ENCODE data around the gene PGRMC2.
A peak's percentile ranks its signal among the peaks of the same experiment; 100 is the strongest.

The PGRMC2 gene, protein sequence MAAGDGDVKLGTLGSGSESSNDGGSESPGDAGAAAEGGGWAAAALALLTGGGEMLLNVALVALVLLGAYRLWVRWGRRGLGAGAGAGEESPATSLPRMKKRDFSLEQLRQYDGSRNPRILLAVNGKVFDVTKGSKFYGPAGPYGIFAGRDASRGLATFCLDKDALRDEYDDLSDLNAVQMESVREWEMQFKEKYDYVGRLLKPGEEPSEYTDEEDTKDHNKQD

DNA sequence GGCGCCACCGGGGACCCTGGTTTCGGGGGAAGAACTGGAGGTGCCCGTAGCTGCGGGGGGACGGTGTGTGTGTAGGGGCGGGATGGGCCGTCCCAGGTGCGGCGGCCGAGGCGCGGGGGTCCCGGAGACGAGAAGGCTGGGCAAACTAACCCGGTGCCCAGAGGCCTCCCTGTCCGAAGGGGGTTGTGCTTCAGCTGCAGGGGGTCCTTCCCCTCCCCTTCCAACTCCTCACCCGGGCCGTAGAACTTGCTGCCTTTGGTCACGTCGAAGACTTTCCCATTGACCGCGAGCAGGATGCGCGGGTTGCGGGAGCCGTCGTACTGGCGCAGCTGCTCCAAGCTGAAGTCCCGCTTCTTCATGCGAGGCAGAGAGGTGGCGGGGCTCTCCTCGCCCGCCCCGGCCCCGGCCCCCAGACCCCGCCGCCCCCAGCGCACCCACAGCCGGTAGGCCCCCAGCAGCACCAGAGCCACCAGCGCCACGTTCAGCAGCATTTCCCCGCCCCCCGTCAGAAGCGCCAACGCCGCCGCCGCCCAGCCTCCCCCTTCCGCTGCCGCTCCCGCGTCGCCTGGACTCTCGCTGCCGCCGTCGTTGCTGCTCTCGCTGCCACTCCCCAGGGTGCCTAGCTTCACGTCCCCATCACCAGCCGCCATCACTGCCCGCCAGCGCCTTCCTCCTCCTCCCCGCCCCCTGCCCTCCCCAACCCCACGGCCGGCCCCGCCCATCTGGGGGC lies at the start of gene PGRMC2:
Gene PGRMC2, minus strand, starts transcription at position 673 of the 730 bp plus-strand sequence. Its CDS starts 23 bp downstream, at position 650.
- DNase-seq, result no peak
- Mint-ChIP-seq H3K27ac (peak within 1 kb of the TSS; percentile 90), H3K4me1 (ENCODE audit: low read depth) (peaks cover 44% of the 10 kb centered on the region), H3K27me3 (no peaks in the 10 kb centered on the region), H3K9me3 (no peaks in the 10 kb centered on the region), H3K4me3 (peak within 1 kb of the TSS; percentile 95), H3K36me3 (ENCODE audit: low read depth) (peaks cover 46% of the 10 kb centered on the region)

- Mint-ChIP-seq H3K4me1 (ENCODE audit: low read depth) (no peaks in the 10 kb centered on the region), H3K27me3 (no peaks in the 10 kb centered on the region), H3K36me3 (ENCODE audit: low read depth) (no peaks in the 10 kb centered on the region), H3K27ac (no peak overlapping the region), H3K4me3 (no peak overlapping the region), H3K9me3 (no peaks in the 10 kb centered on the region)
- no peak for DNase-seq
These were observed 47.9 kb upstream of the PGRMC2 start for GRCh38 chr4:128335541-128335940.

GRCh38 chr4:128334256-128334655 lies 46.6 kb upstream of the PGRMC2 start:
- DNase-seq, result no peak
- Mint-ChIP-seq H3K27ac (no peak overlapping the region), H3K4me3 (no peak overlapping the region), H3K36me3 (ENCODE audit: low read depth) (no peaks in the 10 kb centered on the region), H3K4me1 (ENCODE audit: low read depth) (no peaks in the 10 kb centered on the region), H3K9me3 (no peaks in the 10 kb centered on the region), H3K27me3 (no peaks in the 10 kb centered on the region)

DNA sequence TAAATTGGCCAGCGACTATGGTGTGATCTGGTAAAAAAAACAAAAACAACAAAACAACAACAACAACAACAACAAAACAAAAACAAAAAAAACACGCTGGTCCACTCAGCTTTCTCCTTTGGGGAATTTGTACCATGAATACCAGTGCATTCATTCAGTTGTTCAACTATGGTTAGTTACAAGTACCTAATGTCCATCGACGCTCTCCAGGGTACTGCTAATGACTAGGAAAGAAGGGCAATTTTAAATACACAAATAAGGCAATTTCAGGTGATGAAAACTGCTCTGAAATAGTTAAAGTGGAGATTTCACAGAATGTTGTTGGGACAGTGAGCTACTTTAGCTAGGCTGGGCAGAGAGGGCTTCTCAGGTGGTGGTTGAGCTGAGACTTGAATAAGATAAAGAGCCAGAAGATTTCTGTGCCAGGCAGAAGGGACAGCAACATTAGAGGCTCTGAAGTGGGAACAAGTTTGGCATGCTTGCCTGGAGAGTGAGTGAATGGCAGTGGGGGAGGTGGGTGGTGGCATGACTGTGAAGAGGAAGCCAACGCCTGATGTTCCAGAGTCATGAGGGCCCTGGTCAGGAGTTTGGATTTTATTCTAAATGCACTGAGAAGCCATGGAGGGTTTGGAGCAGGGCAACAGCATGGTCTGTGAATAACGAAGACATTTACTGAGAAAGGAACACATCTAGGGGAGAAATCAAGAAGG lies 45.9 kb upstream of the PGRMC2 start:
- H3K27ac Mint-ChIP-seq, result no peak overlapping the region
- no peaks in the 10 kb centered on the region for H3K27me3 Mint-ChIP-seq
- H3K4me1 Mint-ChIP-seq (ENCODE audit: low read depth), result no peaks in the 10 kb centered on the region
- H3K9me3 Mint-ChIP-seq, result no peaks in the 10 kb centered on the region
- no peak overlapping the region for H3K4me3 Mint-ChIP-seq
- no peaks in the 10 kb centered on the region for H3K36me3 Mint-ChIP-seq (ENCODE audit: low read depth)
- no peak for DNase-seq

DNA sequence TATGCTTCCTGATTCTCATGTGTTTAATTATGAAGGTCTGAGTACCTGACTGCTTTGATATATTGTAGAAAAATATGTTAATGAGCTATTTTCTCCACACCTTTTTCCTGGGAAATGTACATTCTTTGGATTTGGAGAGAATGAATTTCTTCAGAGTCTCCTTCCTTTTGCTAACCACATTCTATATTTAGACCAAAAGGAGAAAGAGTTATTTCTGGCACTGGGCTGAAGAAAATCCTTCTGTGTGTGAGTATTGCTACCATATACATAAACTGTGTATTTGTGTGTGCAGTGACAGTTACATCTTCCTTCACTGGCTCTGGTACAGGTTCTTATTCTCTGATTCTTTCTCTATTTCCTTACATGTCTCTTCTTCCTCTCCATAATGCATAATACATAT lies 44.5 kb upstream of the PGRMC2 start:
- Mint-ChIP-seq H3K27me3 (no peaks in the 10 kb centered on the region), H3K4me3 (no peak overlapping the region), H3K27ac (no peak overlapping the region), H3K36me3 (ENCODE audit: low read depth) (peaks cover 2% of the 10 kb centered on the region), H3K4me1 (ENCODE audit: low read depth) (no peaks in the 10 kb centered on the region), H3K9me3 (no peaks in the 10 kb centered on the region)
- no peak for DNase-seq

DNA sequence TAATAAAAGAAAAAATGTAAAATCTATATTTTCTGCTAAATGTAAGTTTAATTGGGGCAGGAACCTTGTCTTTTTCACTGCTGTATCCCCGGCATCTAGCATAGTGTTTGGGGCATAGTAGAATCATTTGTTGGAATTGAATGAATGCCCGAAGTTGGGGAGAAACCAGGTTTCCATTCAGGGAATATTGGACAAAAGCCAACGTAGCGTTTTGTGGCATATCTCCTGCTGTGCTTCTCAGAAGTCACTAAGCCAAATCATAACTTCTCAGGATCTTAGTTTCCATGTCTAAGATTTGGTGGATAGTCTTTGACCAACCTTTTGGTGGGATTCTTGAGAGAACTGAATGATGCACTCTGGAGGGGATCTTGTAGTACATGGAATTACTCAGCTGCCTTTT lies 42.0 kb upstream of the PGRMC2 start:
- no peaks in the 10 kb centered on the region for H3K9me3 Mint-ChIP-seq
- H3K36me3 Mint-ChIP-seq (ENCODE audit: low read depth), result peaks cover 2% of the 10 kb centered on the region
- no peak for DNase-seq
- no peaks in the 10 kb centered on the region for H3K4me1 Mint-ChIP-seq (ENCODE audit: low read depth)
- H3K27me3 Mint-ChIP-seq, result no peaks in the 10 kb centered on the region
- H3K4me3 Mint-ChIP-seq, result no peak overlapping the region
- H3K27ac Mint-ChIP-seq, result no peak overlapping the region

- no peak for DNase-seq
- Mint-ChIP-seq H3K4me3 (no peak overlapping the region), H3K36me3 (ENCODE audit: low read depth) (peaks cover 2% of the 10 kb centered on the region), H3K9me3 (no peaks in the 10 kb centered on the region), H3K27ac (no peak overlapping the region), H3K4me1 (ENCODE audit: low read depth) (no peaks in the 10 kb centered on the region), H3K27me3 (no peaks in the 10 kb centered on the region)
These were observed 40.5 kb upstream of the PGRMC2 start for GRCh38 chr4:128328106-128328505.

- no peak for DNase-seq
- Mint-ChIP-seq H3K27me3 (no peaks in the 10 kb centered on the region), H3K4me3 (no peak overlapping the region), H3K9me3 (no peaks in the 10 kb centered on the region), H3K27ac (no peak overlapping the region), H3K4me1 (ENCODE audit: low read depth) (no peaks in the 10 kb centered on the region), H3K36me3 (ENCODE audit: low read depth) (peaks cover 2% of the 10 kb centered on the region)
These were observed 35.8 kb upstream of the PGRMC2 start for GRCh38 chr4:128323401-128323800.

DNA sequence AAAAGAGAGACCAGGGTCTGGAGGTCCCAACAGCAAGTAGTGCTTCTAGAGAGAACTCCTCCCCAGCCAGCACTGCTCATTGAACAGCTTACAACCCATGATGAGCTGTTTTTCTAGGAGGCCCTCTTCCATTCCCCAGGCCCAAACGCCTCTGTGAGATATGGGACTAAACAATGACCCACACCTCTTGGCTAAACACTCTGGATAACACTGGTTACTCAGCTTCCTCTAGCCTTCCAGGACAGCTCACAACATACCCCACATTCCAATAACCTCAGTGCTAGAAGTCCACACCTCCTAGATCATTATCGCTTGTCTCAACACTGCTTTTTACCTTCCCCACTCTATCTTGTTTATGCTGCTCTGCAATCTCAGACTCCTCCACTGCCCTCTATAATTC lies 35.4 kb upstream of the PGRMC2 start:
- Mint-ChIP-seq H3K27me3 (no peaks in the 10 kb centered on the region), H3K36me3 (ENCODE audit: low read depth) (peaks cover 5% of the 10 kb centered on the region), H3K27ac (no peak overlapping the region), H3K9me3 (no peaks in the 10 kb centered on the region), H3K4me1 (ENCODE audit: low read depth) (no peaks in the 10 kb centered on the region), H3K4me3 (no peak overlapping the region)
- no peak for DNase-seq

DNA sequence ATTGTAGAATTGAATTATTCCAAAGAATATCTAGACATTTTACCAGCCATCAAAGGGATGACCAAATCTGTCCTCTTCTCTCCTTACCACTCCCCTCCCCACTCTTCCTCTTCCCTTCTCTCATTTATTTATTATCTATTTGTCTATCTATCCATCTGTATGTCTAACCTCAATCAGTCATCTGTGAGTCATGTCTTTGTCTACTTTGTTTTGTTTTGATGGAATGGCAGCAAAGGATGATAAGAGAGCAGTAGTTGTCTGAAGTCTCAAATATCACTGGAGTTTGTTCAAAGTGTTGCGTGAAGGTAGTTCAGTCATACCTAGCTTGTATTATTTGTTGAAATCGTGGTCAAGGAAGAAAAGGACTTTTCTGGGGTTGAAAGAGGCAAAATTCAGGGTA lies 34.7 kb upstream of the PGRMC2 start:
- Mint-ChIP-seq H3K36me3 (ENCODE audit: low read depth) (peaks cover 8% of the 10 kb centered on the region), H3K9me3 (no peaks in the 10 kb centered on the region), H3K4me1 (ENCODE audit: low read depth) (no peaks in the 10 kb centered on the region), H3K4me3 (no peak overlapping the region), H3K27ac (no peak overlapping the region), H3K27me3 (no peaks in the 10 kb centered on the region)
- DNase-seq, result no peak

GRCh38 chr4:128320656-128321055 lies 33.0 kb upstream of the PGRMC2 start:
- no peak overlapping the region for H3K4me3 Mint-ChIP-seq
- DNase-seq, result no peak
- H3K27ac Mint-ChIP-seq, result no peak overlapping the region
- no peaks in the 10 kb centered on the region for H3K27me3 Mint-ChIP-seq
- peaks cover 16% of the 10 kb centered on the region for H3K36me3 Mint-ChIP-seq (ENCODE audit: low read depth)
- H3K9me3 Mint-ChIP-seq, result no peaks in the 10 kb centered on the region
- no peaks in the 10 kb centered on the region for H3K4me1 Mint-ChIP-seq (ENCODE audit: low read depth)

DNA sequence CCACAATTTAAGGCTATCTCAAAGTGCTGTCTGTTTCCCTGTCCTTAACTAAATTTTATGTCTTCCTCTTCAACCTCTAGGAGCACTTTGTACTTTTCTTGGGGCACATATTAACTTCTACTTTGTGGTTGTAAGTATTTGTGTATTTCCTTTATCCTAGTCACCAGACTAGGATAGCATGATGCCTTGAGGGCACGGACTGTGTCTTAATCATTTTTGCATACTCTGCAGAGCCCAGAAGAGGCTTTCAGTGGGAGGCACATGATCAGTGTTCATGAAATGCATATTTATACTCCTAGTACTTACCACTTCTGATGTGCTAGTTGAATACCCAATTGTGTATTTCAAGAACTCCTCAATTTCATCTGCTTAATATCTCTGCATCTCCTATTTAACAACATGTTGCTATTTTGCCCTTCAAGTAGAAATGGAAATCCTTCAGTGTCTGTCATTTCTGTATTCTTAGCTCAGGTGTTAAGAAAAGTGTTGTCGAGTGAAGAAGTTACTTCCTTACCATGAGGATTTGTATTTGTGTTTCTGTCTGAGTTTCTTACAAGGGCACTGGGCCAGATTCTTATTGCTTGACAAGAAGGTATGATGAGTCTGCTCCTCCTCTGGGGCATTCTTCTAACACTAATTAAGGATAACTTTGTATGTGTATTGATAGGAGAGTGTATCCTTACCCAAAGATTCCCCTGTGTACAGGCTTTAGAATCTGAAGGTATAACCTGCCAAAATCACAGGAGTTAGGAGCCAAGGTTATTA lies 28.3 kb upstream of the PGRMC2 start:
- H3K27ac Mint-ChIP-seq, result no peak overlapping the region

DNA sequence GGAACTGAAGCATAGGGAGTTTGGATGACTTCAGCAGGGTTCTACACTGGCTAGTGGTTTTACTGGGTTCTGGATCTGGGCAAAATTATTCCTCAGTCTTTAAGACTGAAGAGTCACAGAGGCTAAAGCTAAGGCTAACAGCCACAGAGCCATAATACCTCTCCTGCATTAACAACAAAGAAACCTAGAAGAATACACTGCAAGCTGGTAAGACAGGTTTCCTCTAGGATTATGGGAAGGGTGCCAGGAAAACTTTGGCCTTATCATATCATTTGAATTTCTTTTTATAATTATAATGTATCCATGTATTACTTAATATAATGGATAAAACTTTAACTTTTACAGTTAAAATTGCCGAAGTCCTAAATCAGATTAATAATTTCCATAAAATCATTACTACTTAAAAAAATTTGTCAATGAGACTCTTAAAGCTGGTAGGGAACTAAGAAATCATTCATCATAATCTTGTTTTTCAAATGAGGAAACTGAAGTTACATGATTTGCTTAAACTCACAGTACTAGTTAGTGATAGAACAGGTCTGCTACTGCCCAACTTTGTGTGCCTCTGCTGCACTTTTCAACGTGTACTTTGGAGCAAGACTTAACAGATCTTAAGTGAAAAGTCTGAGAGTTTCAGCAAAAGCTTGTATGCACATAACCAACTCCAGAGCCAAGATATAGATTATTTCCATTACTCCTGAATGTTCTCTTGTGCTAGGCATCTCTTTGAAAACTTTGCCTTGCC lies 24.2 kb upstream of the PGRMC2 start:
- peaks cover 25% of the 10 kb centered on the region for H3K36me3 Mint-ChIP-seq (ENCODE audit: low read depth)
- H3K4me3 Mint-ChIP-seq, result no peak overlapping the region
- no peaks in the 10 kb centered on the region for H3K4me1 Mint-ChIP-seq (ENCODE audit: low read depth)
- no peaks in the 10 kb centered on the region for H3K9me3 Mint-ChIP-seq
- no peak for DNase-seq
- H3K27me3 Mint-ChIP-seq, result no peaks in the 10 kb centered on the region
- H3K27ac Mint-ChIP-seq, result no peak overlapping the region

More for the DNA sequence above, 28.3 kb upstream of the PGRMC2 start:
- Mint-ChIP-seq H3K27me3 (no peaks in the 10 kb centered on the region), H3K4me1 (ENCODE audit: low read depth) (no peaks in the 10 kb centered on the region), H3K36me3 (ENCODE audit: low read depth) (peaks cover 29% of the 10 kb centered on the region), H3K9me3 (no peaks in the 10 kb centered on the region), H3K4me3 (no peak overlapping the region)
- DNase-seq, result no peak

GRCh38 chr4:128310266-128310697 lies 22.7 kb upstream of the PGRMC2 start:
- Mint-ChIP-seq H3K36me3 (ENCODE audit: low read depth) (peaks cover 19% of the 10 kb centered on the region), H3K4me3 (no peak overlapping the region), H3K27ac (no peak overlapping the region), H3K4me1 (ENCODE audit: low read depth) (no peaks in the 10 kb centered on the region), H3K27me3 (no peaks in the 10 kb centered on the region), H3K9me3 (no peaks in the 10 kb centered on the region)
- DNase-seq, result no peak

Measured in activated T-cell treated with anti-CD3 and anti-CD28 coated beads, Interleukin-2, amount 50 U/mL, for 24 hours (primary cell).